Bronchial epithelial cell (primary cell): Measurements from ENCODE around the gene SDK2. TPM values are rescaled to one million over a fixed set of nuclear protein-coding genes. Genes with fewer than 3 reads are reported as not detected.

Experiments
- DNase-seq: peaks from one replicate; pipeline ENCODE4 v3.0.0-alpha.2; 2010; ENCODE audit warnings: low read depth
- FAIRE-seq: peaks from 2 replicates; lab custom pipeline; 2011; peaks lifted over from hg19 to GRCh38; lab: Jason Lieb, UNC
- H3K27me3 ChIP-seq: 2 replicates; pipeline ENCODE4 v1.5.1; 2011; ENCODE audit warnings: low read length; ENCODE audit not compliant: control insufficient read depth, insufficient read depth
- H3K36me3 ChIP-seq: 2 replicates; pipeline ENCODE4 v1.5.1; 2011; ENCODE audit warnings: low read length; ENCODE audit not compliant: control insufficient read depth, insufficient read depth
- H3K4me3 ChIP-seq: 2 replicates; pipeline ENCODE4 v1.5.1; 2011; ENCODE audit warnings: mild to moderate bottlenecking, low read depth, low read length, control low read depth
- total RNA-seq: library from RNA; depleted of rRNA; stranded (reverse); fragments of >200 nt; gene quantifications from 2 replicates; pipeline ENCODE4 v1.2.1, GENCODE V29; 2014
- TF ChIP-seq, protein P1 (sequence below): IDR thresholded peaks from 2 replicates; pipeline ENCODE4 v1.5.1; 2011; ENCODE audit warnings: mild to moderate bottlenecking, moderate library complexity, low read length, control low read depth, inconsistent platforms; ENCODE audit not compliant: insufficient read depth, severe bottlenecking

Gene SDK2
- total RNA-seq, 1 donor from 2014 or later = 2.1 TPM

DNA sequence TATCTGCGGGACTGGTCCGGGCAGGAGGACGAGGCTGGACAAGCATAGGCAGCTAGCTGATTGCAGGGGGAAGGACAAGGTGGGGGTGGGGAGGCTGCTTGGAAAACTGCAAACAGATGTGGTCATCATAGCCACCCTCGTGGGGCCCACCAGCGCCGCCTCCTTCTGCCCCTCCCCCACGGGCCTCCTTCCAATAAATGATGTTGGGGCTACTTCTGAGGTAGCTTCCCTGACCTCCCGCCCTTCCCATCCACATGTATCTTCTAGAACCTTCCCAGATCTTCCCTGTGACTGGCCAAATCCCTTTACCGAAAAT, 320.1 kb downstream of the SDK2 start:
- no peaks in the 10 kb centered on the region for H3K27me3 ChIP-seq
- H3K4me3 ChIP-seq = no peak overlapping the region
- no peak for FAIRE-seq
- H3K36me3 ChIP-seq = no peaks in the 10 kb centered on the region
- DNase-seq = peak; percentile 94
- TF ChIP-seq, protein P1, sequence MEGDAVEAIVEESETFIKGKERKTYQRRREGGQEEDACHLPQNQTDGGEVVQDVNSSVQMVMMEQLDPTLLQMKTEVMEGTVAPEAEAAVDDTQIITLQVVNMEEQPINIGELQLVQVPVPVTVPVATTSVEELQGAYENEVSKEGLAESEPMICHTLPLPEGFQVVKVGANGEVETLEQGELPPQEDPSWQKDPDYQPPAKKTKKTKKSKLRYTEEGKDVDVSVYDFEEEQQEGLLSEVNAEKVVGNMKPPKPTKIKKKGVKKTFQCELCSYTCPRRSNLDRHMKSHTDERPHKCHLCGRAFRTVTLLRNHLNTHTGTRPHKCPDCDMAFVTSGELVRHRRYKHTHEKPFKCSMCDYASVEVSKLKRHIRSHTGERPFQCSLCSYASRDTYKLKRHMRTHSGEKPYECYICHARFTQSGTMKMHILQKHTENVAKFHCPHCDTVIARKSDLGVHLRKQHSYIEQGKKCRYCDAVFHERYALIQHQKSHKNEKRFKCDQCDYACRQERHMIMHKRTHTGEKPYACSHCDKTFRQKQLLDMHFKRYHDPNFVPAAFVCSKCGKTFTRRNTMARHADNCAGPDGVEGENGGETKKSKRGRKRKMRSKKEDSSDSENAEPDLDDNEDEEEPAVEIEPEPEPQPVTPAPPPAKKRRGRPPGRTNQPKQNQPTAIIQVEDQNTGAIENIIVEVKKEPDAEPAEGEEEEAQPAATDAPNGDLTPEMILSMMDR = no peak

DNA sequence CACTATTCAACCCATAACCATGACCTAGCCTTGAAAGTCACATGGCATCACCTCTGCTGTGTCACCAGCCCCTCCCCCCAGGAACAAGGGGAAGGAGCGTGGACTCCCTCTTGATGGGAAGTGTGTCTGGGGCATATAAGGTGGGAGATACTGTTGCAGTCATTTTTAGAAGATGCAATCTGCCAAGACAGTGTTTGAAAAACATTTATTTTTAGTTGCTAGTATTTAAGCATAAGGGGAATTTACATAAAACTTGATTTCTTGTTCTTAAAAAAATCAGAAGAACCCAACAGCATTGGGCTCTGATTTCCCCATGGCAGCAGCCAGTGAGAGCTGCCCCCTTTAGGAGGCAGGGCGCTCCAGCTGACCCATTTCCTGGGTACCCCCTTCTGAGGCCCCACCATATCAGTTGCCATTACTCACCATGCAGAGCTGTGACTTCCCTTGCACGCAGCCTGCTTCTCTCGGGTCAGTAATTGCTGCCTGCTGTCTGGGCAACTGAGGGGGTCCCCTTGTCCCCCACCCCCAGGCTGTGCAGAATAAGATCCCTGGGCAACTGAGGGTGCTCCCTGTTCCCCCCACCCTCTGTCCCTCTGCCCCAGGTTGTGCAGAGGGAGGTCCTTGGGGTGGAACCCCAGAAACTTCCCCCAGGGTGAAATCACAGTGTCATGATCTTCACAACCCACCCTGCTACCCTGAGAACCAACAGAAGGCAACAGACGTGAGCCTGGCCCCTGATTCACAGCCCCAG, 320.7 kb downstream of the SDK2 start:
- Histone ChIP-seq H3K27me3 (no peaks in the 10 kb centered on the region), H3K36me3 (no peaks in the 10 kb centered on the region), H3K4me3 (no peak overlapping the region)
- DNase-seq (peak; percentile 45), FAIRE-seq (no peak)
- TF ChIP-seq, protein P1 = no peak

DNA sequence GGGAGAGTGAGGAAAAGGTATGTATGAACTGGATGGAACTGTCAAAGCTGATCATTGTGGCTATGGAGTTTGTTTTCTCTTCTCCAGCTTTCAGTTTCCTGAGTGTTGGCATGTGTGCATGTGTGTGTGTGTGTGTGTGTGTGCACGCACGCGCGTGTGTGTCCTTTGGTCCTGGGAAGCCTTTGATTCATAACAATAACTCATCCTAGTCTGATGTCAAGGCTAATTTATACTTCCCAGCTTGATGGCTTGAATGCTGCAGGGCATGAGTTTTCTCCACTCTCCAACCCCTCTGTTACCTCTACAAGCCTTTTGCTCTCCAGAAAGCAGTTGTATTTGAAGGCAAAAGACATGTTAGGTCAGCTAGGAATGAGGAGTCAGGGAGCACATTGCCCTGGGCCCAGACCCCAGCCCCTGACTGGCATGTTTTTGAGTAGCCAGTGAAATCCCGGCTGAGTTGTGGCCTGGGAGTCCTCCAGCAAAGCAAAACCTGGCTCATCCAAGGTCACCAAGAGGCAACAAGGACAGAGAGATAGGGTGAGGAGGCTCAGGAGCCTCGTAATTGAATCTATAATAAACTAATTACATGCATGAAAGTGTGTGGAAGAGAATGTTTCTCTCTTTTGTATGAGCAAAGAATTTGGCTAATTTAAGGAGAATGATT, 323.5 kb downstream of the SDK2 start:
- TF ChIP-seq, protein P1 = no peak
- Histone ChIP-seq H3K27me3 (no peaks in the 10 kb centered on the region), H3K36me3 (no peaks in the 10 kb centered on the region), H3K4me3 (no peak overlapping the region)
- no peak for FAIRE-seq
- DNase-seq = no peak

DNA sequence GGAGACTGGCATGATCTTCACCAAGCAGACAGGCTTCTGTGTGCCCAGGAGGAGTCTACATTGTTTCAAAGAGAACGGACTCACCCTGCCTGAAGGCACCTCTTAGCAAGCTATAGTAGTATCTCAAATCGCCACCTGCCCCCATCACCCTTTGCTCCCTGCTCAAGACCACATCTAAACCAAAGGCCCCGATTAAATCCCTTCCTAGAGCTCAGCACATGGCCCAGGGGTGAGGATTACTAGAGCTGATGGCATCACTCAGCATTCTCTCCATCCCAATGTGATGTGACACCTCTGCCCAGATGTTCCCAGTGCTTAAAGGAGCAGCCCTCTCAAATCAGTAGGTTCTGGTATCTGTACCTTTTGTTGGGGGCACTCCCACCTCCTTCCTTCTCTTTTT, 324.5 kb downstream of the SDK2 start:
- Histone ChIP-seq H3K27me3 (no peaks in the 10 kb centered on the region), H3K4me3 (no peak overlapping the region), H3K36me3 (no peaks in the 10 kb centered on the region)
- no peak for FAIRE-seq
- TF ChIP-seq, protein P1 = no peak
- DNase-seq = no peak

DNA sequence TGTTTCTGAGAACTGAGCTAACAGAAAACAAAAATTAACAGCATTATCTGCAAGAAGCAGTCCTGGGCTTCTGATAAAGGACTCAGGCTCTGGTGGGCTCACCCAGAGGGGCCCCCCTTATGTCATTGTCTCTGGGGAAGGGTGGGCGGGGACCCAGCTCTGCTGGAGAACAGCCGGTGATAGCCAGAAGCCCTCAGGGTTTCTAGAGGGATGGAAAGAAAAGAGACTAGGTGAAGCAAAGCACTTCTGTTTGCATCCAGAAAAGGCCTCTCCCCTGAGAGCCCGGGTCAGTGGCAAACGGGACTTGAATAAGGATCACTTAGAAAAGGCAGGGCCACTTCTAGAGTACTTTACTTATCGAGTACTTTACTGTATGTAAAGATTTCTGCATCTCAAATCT, 325.4 kb downstream of the SDK2 start:
- Histone ChIP-seq H3K4me3 (no peak overlapping the region), H3K27me3 (no peaks in the 10 kb centered on the region), H3K36me3 (no peaks in the 10 kb centered on the region)
- TF ChIP-seq, protein P1 = no peak
- FAIRE-seq (no peak), DNase-seq (no peak)

DNA sequence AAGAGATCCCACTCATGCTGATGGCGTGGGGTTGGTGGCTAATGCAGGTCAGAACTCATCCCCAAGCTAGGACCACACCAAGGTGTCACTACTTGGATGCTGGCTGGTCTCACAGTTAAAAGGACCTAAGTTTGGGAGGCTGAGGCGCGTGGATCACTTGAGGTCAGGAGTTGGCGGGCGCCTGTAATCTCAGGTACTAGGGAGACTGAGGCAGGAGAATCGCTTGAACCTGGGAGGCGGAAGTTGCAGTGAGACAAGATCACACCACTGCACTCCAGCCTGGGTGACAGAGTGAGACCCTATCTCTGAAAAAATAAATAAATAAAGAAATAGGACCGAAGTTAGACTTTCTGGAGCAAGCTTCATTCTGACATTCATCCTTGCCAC, 325.8 kb downstream of the SDK2 start:
- Histone ChIP-seq H3K27me3 (no peaks in the 10 kb centered on the region), H3K4me3 (no peak overlapping the region), H3K36me3 (no peaks in the 10 kb centered on the region)
- TF ChIP-seq, protein P1 = no peak
- DNase-seq = no peak
- FAIRE-seq = no peak
